Hepatocyte (in vitro differentiated cells): Measurements from ENCODE around the gene HPX. TPM values are rescaled to one million over a fixed set of nuclear protein-coding genes. Genes with fewer than 3 reads are reported as not detected.

ENCODE experiments used
- DNase-seq: peaks from one replicate; pipeline ENCODE4 v3.0.0-alpha.2; 2016; ENCODE audit warnings: low spot score
- H2AFZ ChIP-seq: fragments of 200-600 bp; sonication (generic); 2 replicates; pipeline ENCODE4 v1.6.0; 2016; ENCODE audit warnings: antibody characterized with exemption, mild to moderate bottlenecking
- H3K27ac ChIP-seq: fragments of 200-600 bp; sonication (generic); 2 replicates; pipeline ENCODE4 v1.5.1; 2016; ENCODE audit warnings: mild to moderate bottlenecking
- H3K27me3 ChIP-seq: fragments of 200-600 bp; sonication (generic); 2 replicates; pipeline ENCODE4 v1.6.1; 2016
- H3K36me3 ChIP-seq: fragments of 200-600 bp; sonication (generic); replicated peaks from 2 replicates; pipeline ENCODE4 v1.5.1; 2016; ENCODE audit warnings: low read depth; ENCODE audit not compliant: insufficient read depth
- H3K4me1 ChIP-seq: fragments of 200-600 bp; sonication (generic); 2 replicates; pipeline ENCODE4 v1.5.1; 2016; ENCODE audit warnings: mild to moderate bottlenecking, moderate library complexity; ENCODE audit not compliant: insufficient read depth
- H3K4me2 ChIP-seq: fragments of 200-600 bp; sonication (generic); 2 replicates; pipeline ENCODE4 v1.6.0; 2016
- H3K4me3 ChIP-seq: fragments of 200-600 bp; sonication (generic); 2 replicates; pipeline ENCODE4 v1.5.1; 2016; ENCODE audit warnings: mild to moderate bottlenecking
- H3K79me2 ChIP-seq: fragments of 200-600 bp; sonication (generic); 2 replicates; pipeline ENCODE4 v1.6.0; 2017; ENCODE audit warnings: mild to moderate bottlenecking
- H3K9me2 ChIP-seq: fragments of 200-600 bp; sonication (generic); replicated peaks from 2 replicates; pipeline ENCODE4 v1.6.0; 2017; ENCODE audit warnings: mild to moderate bottlenecking; ENCODE audit not compliant: insufficient read depth
- H3K9me3 ChIP-seq: fragments of 200-600 bp; sonication (generic); 2 replicates; pipeline ENCODE4 v1.5.1; 2016; ENCODE audit warnings: low read depth, mild to moderate bottlenecking
- H4K20me1 ChIP-seq: fragments of 200-600 bp; sonication (generic); 2 replicates; pipeline ENCODE4 v1.6.0; 2016; ENCODE audit warnings: mild to moderate bottlenecking; ENCODE audit not compliant: insufficient read depth, poor library complexity, severe bottlenecking
- EZH2 ChIP-seq: fragments of 200-600 bp; sonication (generic); IDR thresholded peaks from 2 replicates; pipeline ENCODE4 v1.6.1; 2016; ENCODE audit warnings: antibody characterized with exemption, mild to moderate bottlenecking, borderline replicate concordance
- EZH2phosphoT487 ChIP-seq: fragments of 200-600 bp; sonication (generic); IDR thresholded peaks from one replicate; pipeline ENCODE4 v1.6.1; 2018; ENCODE audit warnings: antibody characterized with exemption, mild to moderate bottlenecking, low read depth, moderate library complexity; ENCODE audit not compliant: unreplicated experiment, severe bottlenecking
- WGBS: methylation state at CpG from one replicate; pipeline ENCODE4 v1.1.6; 2016; ENCODE audit warnings: low lambda C conversion rate; ENCODE audit errors: missing lambda C conversion rate; 5-methylcytosine and 5-hydroxymethylcytosine counted together
- polyA plus RNA-seq: library from polyadenylated mRNA; unstranded; fragments of >200 nt; fragmentation: Nextera tagmentation; extraction: Ambion mirVana; gene quantifications from 2 replicates; pipeline ENCODE4 v1.2.1, GENCODE V29; 2016
- total RNA-seq: library from RNA; depleted of rRNA; stranded (reverse); fragments of >200 nt; gene quantifications from 2 replicates; pipeline ENCODE4 v1.2.3, GENCODE V29; 2014
- TF ChIP-seq, protein P1 (sequence below): fragments of 200-600 bp; sonication (generic); IDR thresholded peaks from 2 replicates; pipeline ENCODE4 v1.5.1; 2016; ENCODE audit warnings: antibody characterized with exemption, mild to moderate bottlenecking; ENCODE audit not compliant: poor library complexity

Gene HPX
- total and polyA plus RNA-seq, 2 experiments from 2014 or later = 358 to 361 TPM

DNA sequence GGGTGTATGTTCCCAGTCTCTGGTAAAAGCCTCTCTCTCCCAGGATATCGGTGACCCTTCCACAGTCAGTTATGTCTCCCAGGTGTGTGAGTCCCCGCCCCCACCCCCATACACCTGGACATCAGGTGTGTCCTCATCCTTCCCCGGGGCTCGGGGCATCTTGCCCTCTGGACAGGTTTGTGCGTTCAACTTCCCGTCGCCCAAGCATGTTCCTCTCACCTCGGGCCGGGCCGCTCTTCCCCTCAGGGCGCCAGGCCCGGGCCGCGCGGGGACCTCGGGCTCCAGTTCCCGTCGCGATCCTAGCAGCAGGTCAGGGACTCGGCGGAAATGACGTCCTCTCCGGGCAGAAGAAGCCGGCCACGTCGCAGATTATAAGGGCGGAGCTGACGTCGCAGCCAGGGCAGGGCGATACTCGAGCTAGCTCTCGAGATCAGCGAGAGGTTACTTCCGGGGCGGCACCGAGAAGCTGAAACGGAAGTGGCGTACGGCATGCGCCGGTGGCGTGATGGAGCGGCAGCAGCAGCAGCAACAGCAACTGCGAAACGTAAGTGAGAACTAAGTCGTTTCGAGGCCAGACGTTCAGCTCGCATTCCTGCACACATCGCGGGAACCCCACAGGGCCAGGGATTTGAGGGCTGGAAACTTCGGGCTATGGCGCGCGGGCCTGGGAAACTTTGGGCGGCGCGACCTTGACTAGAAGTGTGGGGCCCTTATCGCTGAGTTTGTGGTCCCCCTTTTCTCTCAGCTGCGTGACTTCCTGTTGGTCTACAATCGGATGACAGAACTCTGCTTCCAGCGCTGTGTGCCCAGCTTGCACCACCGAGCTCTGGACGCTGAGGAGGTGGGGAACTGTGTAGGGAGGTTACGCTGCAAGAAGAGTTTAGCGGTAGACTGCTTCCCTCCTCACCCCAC lies 40.5 kb upstream of the HPX start, which contains the start of the genes ARFIP2 and TIMM10B:
ARFIP2 (minus strand) TSS at position 320 of the 912 bp plus-strand sequence. CDS start 910 bp downstream, outside the sequence.
TIMM10B (plus strand) TSS at position 490 of the 912 bp plus-strand sequence; CDS start at position 506, 16 bp downstream.
- Histone ChIP-seq H3K27me3 (no peaks in the 10 kb centered on the region), H3K4me2 (peak within 1 kb of the TSS; percentile 95), H3K9me3 (no peaks in the 10 kb centered on the region), H3K36me3 (no peaks in the 10 kb centered on the region), H3K4me1 (peaks cover 13% of the 10 kb centered on the region), H2AFZ (peak within 1 kb of the TSS; percentile 4), H4K20me1 (peaks cover 3% of the 10 kb centered on the region), H3K9me2 (no peaks in the 10 kb centered on the region), H3K4me3 (peak within 1 kb of the TSS; percentile 47), H3K79me2 (peaks cover 47% of the 10 kb centered on the region), H3K27ac (peak within 1 kb of the TSS; percentile 94)
- peak; percentile 98 for DNase-seq
- WGBS = under 1% methylated on average over 65 of the region's 66 CpGs
- TF ChIP-seq EZH2phosphoT487 = no peak
- TF ChIP-seq, protein P1, sequence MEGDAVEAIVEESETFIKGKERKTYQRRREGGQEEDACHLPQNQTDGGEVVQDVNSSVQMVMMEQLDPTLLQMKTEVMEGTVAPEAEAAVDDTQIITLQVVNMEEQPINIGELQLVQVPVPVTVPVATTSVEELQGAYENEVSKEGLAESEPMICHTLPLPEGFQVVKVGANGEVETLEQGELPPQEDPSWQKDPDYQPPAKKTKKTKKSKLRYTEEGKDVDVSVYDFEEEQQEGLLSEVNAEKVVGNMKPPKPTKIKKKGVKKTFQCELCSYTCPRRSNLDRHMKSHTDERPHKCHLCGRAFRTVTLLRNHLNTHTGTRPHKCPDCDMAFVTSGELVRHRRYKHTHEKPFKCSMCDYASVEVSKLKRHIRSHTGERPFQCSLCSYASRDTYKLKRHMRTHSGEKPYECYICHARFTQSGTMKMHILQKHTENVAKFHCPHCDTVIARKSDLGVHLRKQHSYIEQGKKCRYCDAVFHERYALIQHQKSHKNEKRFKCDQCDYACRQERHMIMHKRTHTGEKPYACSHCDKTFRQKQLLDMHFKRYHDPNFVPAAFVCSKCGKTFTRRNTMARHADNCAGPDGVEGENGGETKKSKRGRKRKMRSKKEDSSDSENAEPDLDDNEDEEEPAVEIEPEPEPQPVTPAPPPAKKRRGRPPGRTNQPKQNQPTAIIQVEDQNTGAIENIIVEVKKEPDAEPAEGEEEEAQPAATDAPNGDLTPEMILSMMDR = no peak
- no peak for TF ChIP-seq EZH2

GRCh38 chr11:6480299-6480914 lies 39.6 kb upstream of the HPX start:
- peak overlapping the region; percentile 87 for H3K4me2 ChIP-seq
- TF ChIP-seq EZH2 = no peak
- TF ChIP-seq, protein P1 = no peak
- TF ChIP-seq EZH2phosphoT487 = no peak
- DNase-seq = no peak
- peaks cover 3% of the 10 kb centered on the region for H4K20me1 ChIP-seq
- no peaks in the 10 kb centered on the region for H3K36me3 ChIP-seq
- H3K79me2 ChIP-seq = peaks cover 45% of the 10 kb centered on the region
- no peaks in the 10 kb centered on the region for H3K27me3 ChIP-seq
- peaks cover 17% of the 10 kb centered on the region for H3K4me1 ChIP-seq
- no peaks in the 10 kb centered on the region for H3K9me2 ChIP-seq
- peak overlapping the region; percentile 4 for H2AFZ ChIP-seq
- WGBS = 72% methylated on average over 9 of the region's 9 CpGs
- H3K9me3 ChIP-seq = no peaks in the 10 kb centered on the region
- H3K4me3 ChIP-seq = peak overlapping the region; percentile 47
- peak overlapping the region; percentile 87 for H3K27ac ChIP-seq

GRCh38 chr11:6476571-6476970 lies 35.8 kb upstream of the HPX start:
- Histone ChIP-seq H4K20me1 (no peaks in the 10 kb centered on the region), H3K36me3 (no peaks in the 10 kb centered on the region), H3K9me2 (no peaks in the 10 kb centered on the region), H3K4me3 (no peak overlapping the region), H3K4me2 (no peak overlapping the region), H2AFZ (no peak overlapping the region), H3K4me1 (peaks cover 30% of the 10 kb centered on the region), H3K27ac (peak overlapping the region; percentile 94), H3K9me3 (no peaks in the 10 kb centered on the region), H3K27me3 (no peaks in the 10 kb centered on the region), H3K79me2 (peaks cover 35% of the 10 kb centered on the region)
- WGBS = 92% methylated on average over 4 of the region's 4 CpGs
- TF ChIP-seq EZH2phosphoT487 (no peak), EZH2 (no peak)
- TF ChIP-seq, protein P1 = no peak
- no peak for DNase-seq
